Thymus (tissue), 11 donors: ENCODE data around the gene ZDHHC22. TPM values are rescaled to one million over a fixed set of nuclear protein-coding genes. Genes with fewer than 3 reads are reported as not detected.

Experiments
- DNase-seq, 9 donors: peaks; one replicate each; pipeline ENCODE4 v3.0.0-alpha.2; 2013; ENCODE audit warnings: low spot score in 9 of 9, low read depth in 6 of 9, missing footprints in 1 of 9
- H3K27ac ChIP-seq, 2 donors: one replicate each; pipeline ENCODE4 v1.5.1; 2013; ENCODE audit warnings: control low read depth in 1 of 2, low read depth in 1 of 2, low read length in 1 of 2, mild to moderate bottlenecking in 1 of 2, moderate library complexity in 1 of 2
- H3K27me3 ChIP-seq, 2 donors: one replicate each; pipeline ENCODE4 v1.5.1; 2013; ENCODE audit warnings: low read length in 1 of 2; ENCODE audit not compliant: control insufficient read depth in 2 of 2, insufficient read depth in 1 of 2
- H3K36me3 ChIP-seq, 2 donors: one replicate each; pipeline ENCODE4 v1.5.1; 2013; ENCODE audit warnings: low read length in 1 of 2, mild to moderate bottlenecking in 1 of 2, moderate library complexity in 1 of 2; ENCODE audit not compliant: control insufficient read depth in 2 of 2, insufficient read depth in 2 of 2
- H3K4me1 ChIP-seq, 2 donors: one replicate each; pipeline ENCODE4 v1.5.1; 2013; ENCODE audit warnings: low read length in 2 of 2; ENCODE audit not compliant: control insufficient read depth in 2 of 2, insufficient read depth in 2 of 2
- H3K4me3 ChIP-seq, 2 donors: one replicate each; pipeline ENCODE4 v1.5.1; 2013; ENCODE audit warnings: low read length in 2 of 2, control low read depth in 1 of 2, mild to moderate bottlenecking in 1 of 2
- H3K9me3 ChIP-seq, 2 donors: one replicate each; pipeline ENCODE4 v1.5.1; 2013; ENCODE audit warnings: low read length in 1 of 2, mild to moderate bottlenecking in 1 of 2; ENCODE audit not compliant: control insufficient read depth in 2 of 2, insufficient read depth in 1 of 2
- WGBS: extraction: QIAGEN DNeasy Blood & Tissue Kit; methylation state at CpG from one replicate; pipeline ENCODE4 v1.1.7; 2013; 5-methylcytosine and 5-hydroxymethylcytosine counted together
- polyA plus RNA-seq: library from polyadenylated mRNA; stranded (reverse); fragments of 200-250 nt; gene quantifications from one replicate; pipeline ENCODE4 v1.2.3, GENCODE V29; 2013
- total RNA-seq: library from RNA; stranded (reverse); fragments of 120-200 nt; gene quantifications from one replicate; pipeline ENCODE4 v1.2.4, GENCODE V29; 2013
- donor health status: healthy.

Gene ZDHHC22
- total and polyA plus RNA-seq, 2 donors: 0.05 TPM; not detected in 1

DNA sequence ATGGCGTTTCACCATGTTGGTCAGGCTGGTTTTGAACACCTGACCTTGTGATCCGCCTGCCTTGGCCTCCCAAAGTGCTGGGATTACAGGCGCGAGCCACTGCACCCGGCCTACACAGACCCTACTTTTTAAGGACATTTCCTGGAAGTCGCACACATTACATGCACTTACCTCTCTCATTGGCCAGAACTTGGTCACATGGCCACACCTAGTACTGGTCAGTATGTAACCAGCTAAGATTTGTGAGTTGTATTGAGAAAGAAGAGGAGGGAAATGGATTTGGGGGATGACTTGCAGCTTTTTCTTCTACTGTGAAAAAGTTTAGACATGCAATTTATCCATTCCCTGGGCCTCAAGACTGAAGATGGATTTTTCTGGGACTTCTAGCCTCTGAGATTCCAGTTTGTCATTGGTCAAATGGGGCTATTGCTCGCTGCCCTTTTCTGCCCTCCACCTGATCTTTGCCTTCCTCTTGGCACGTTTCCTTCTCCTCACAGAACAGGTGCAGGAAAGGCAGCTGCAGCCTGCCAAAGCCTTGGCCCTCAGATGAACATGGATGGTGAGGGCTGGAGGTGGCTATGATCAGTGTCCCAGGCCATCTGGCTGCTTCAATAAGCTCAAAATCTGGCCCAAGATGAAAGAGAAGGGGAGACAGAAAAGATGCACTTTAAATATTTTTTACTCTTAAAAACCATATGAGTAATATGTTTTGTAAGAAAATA, 7.1 kb upstream of the ZDHHC22 start:
- H3K4me3 ChIP-seq: no peak overlapping the region
- H3K4me1 ChIP-seq: no peaks in the 10 kb centered on the region
- H3K27me3 ChIP-seq: peaks cover 3 to 45% of the 10 kb centered on the region in 2 donors
- no peaks in the 10 kb centered on the region for H3K36me3 ChIP-seq
- H3K27ac ChIP-seq: no peak overlapping the region
- no peak for DNase-seq
- WGBS: 77% methylated on average over 8 of the region's 8 CpGs
- no peaks in the 10 kb centered on the region for H3K9me3 ChIP-seq

DNA sequence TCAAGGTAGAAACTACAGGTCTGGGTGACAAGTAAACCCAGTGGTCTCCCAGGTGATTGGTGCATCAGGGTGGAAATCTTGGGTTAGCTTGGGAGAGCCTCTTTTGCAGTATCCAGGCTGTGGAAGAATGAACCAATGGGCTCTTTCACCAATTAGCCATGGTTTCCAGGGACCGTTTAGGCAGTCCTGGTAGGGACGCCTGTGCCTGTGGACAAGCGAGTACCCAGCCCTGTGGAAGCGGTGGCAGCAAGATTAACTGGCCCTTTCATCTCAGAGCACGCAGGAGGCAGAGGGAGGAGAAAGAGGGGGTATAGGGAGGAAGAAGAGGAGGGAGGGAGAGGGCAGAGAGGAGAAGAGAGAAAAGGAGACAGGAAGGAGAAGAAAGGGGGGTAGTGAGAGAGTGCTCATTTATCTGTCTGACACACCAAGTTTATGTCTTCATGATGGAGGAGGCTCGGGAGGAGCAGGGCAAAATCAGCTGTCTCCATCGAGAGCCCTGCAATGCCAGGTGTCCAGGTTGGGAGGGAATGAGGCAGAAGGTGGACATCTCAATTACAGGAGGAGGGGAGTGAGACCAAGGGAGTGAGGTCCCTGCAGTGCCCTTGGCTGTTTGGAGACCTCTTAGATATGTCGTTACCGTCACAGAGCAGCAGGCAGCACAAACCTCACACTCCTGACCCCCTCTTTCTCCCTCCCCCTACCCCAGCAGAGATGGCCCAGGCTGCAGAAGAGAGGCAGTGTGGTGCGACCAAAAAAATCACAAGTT, 4.6 kb upstream of the ZDHHC22 start:
- no peak for DNase-seq
- no peak overlapping the region for H3K4me3 ChIP-seq
- no peaks in the 10 kb centered on the region for H3K9me3 ChIP-seq
- no peaks in the 10 kb centered on the region for H3K4me1 ChIP-seq
- no peak overlapping the region for H3K27ac ChIP-seq
- WGBS: 22% methylated on average over 10 of the region's 10 CpGs
- peaks cover 16 to 66% of the 10 kb centered on the region in 2 donors for H3K27me3 ChIP-seq
- H3K36me3 ChIP-seq: no peaks in the 10 kb centered on the region

DNA sequence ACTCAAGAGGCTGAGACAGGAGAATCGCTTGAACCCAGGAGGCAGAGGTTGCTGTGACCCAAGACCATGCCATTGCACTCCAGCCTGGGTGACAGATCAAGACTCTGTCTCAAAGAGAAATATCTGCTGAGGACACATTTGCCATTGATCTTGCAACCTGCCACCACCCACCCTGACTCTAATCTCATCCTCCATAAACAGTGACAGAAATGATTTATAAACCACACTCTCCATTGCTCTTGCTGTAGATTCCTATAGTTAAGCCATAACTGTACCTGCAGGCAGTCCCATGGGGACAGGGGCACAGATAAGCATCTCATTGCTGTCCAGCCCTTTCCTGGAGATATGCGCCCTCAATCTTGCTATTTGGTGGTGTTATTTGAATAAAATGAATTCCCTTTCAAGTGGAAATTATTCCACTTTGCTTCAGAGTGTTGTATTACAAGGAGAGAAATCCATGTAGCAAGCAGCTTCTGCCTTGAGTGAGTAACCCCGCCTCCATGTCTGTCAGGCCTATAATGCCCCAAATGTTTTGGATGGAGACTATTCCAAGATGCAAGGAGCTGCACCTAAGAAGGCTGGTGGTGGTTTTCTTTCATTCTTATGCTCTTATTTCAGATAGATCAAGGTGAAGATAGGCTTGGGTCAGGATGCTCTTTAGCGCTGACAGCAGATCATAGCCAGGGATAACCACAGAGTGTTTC, 3.0 kb upstream of the ZDHHC22 start:
- Histone ChIP-seq H3K27ac (no peak overlapping the region), H3K4me3 (no peak overlapping the region), H3K36me3 (no peaks in the 10 kb centered on the region), H3K4me1 (peaks cover 0 to 7% of the 10 kb centered on the region in 2 donors), H3K9me3 (no peaks in the 10 kb centered on the region), H3K27me3 (peaks cover 32 to 82% of the 10 kb centered on the region in 2 donors)
- WGBS: 73% methylated on average over 4 of the region's 4 CpGs
- no peak for DNase-seq

DNA sequence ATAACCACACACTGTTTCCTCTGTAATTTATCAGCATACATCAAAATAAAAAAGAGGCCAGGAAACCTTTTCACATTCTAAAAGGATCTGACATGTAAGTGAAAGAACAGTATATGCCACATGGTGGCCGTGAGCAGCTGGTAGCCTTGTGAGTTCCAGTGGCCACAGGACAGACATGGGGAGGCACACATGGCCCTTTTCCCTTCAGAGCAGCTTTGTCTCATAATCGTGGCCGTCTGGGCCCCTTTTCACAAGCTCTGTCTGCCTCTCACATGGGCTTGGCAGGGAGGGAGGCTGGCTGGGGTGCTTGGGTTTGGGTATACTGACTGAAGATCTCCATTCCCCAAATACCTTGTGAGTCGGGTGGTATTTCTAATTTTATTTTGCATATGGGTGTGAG, 1.5 kb upstream of the ZDHHC22 start:
- H3K4me1 ChIP-seq: peaks cover 0 to 7% of the 10 kb centered on the region in 2 donors
- no peak overlapping the region for H3K4me3 ChIP-seq
- no peak overlapping the region for H3K27ac ChIP-seq
- WGBS: 6% methylated on average over 4 of the region's 4 CpGs
- no peak for DNase-seq
- peaks cover 38 to 94% of the 10 kb centered on the region in 2 donors for H3K27me3 ChIP-seq
- H3K36me3 ChIP-seq: no peaks in the 10 kb centered on the region
- H3K9me3 ChIP-seq: peaks cover 0 to 5% of the 10 kb centered on the region in 2 donors

DNA sequence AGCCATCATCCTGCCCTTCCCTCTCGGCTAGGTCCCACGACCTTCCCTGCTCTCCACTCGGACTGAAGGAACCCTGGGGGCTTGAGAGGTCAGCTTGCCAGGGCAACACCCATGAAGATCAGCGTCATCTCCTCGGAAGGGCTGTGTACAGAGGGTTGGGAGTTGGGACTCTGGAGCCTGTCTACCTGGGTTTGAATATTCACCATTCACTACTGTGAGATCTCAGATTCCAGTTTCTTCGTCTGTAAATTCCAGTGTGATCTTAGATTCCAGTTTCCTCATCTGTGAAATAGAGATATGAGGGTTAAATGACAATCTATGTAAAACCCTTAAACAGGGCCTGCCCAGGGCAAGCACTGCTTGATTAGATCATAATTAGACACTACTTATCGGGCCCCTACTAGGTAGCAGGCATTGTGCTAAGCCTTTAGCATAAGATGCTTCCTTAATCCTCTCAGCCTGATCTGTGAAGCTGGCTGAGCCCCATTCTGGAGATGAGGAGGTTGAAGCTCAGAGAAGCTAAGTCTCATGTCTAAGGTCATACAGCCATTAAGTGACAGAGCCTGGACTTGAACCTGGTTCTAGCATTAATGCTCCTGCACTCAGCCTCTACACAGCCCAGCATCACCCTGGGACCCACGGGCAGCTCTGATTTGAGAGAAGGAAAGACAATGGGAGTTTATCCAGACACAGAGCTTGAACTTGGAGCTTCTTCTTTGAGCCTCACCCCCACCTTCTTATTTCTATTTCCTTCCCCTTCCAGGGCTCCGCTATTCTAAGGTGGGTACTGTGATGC, 612 bp upstream of the ZDHHC22 start:
- DNase-seq: no peak
- Histone ChIP-seq H3K27me3 (peaks cover 38 to 97% of the 10 kb centered on the region in 2 donors), H3K36me3 (no peaks in the 10 kb centered on the region), H3K27ac (no peak overlapping the region), H3K4me3 (no peak overlapping the region), H3K9me3 (peaks cover 0 to 5% of the 10 kb centered on the region in 2 donors), H3K4me1 (peaks cover 0 to 7% of the 10 kb centered on the region in 2 donors)
- whole genome bisulfite sequencing: 12% methylated on average over 9 of the region's 9 CpGs

DNA sequence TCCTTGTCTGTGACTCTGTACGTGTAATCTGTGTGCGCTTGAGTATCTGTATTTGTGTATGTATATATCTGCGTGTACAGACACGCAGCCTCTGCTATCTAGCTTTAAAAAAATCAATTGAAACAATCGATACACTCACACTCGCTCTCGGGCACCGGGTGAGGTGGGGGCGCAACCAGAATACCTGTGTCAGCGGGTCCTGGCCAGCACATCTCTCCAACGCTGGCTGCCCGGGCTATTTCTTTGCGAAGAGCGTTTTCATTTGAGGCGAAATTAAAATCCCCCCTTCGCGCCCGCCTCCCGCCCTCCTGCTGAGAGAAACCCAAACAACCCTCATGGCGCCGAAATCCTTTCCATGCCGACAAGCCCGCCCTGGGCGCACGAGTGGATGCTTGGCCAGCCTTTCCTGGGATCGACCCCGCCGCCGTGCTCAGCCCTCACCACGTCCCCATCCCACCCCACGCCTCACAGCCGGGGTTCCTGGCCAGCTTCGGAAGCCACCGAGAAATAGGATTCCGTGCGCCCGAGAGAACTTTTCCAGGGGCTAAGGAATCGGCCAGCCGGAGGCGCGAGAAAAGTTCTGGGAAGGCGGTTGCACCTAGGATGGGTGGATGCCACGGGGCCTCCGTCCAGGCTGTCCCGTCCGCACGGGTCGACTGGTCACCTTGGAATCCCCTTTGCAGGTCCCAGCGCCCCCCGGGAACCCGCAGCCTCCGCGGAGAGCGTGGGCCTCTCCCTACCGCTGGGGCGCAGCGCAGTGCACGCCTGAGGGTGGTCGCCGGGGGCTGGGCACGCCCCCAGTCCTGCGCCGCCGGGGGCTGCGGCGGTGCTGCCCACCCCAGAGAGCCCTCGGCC, 1.0 kb downstream of the ZDHHC22 start:
- no peak for DNase-seq
- peaks cover 38 to 89% of the 10 kb centered on the region in 2 donors for H3K27me3 ChIP-seq
- peaks cover 0 to 7% of the 10 kb centered on the region in 2 donors for H3K4me1 ChIP-seq
- WGBS: 3% methylated on average over 67 of the region's 67 CpGs
- peaks cover 0 to 5% of the 10 kb centered on the region in 2 donors for H3K9me3 ChIP-seq
- H3K4me3 ChIP-seq: no peak overlapping the region
- no peaks in the 10 kb centered on the region for H3K36me3 ChIP-seq
- no peak overlapping the region for H3K27ac ChIP-seq

DNA sequence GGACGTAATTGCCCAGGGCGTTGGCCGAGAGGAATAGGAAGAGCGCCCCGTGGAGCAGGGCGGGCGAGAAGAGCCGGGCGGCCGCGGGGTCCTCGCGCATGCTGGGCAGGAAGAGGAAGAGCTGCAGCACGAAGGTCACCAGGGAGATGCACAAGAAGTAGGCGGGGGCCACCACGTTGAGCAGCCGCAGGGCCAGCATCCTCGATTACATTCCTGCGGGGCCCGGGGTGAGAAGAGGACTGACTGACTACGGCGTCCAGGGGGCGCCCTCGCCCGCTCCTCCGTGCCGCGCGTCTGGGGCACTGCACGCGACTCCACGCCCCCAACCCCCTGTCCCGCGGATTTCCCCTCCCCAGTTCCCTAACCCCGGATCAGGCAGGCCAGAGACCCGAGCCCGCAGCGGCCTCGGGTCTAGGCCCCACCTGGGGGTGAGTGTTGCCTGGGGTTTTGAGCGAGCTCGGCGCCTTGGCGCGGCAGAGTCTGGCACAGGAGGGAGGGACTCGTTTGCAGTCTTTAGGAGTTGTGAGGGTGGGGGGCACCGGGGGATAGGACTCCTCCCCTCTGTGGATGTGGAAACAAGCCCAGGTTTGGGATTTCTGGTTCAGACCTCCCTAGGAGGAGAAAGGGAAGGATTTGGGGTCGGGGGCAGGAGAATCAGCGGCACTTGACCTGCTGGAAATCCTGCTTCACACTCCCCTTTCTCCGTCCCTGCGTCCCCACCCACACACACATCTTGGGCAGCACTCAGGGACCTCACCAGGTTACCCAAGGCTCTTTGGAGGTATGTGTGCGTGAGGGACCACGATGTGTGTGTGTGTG, 1.8 kb downstream of the ZDHHC22 start:
- DNase-seq: peak in 2 of 9 donors; percentile 26 to 33
- H3K27me3 ChIP-seq: peaks cover 38 to 88% of the 10 kb centered on the region in 2 donors
- no peak overlapping the region for H3K27ac ChIP-seq
- H3K9me3 ChIP-seq: peaks cover 0 to 5% of the 10 kb centered on the region in 2 donors
- no peak overlapping the region for H3K4me3 ChIP-seq
- H3K4me1 ChIP-seq: peaks cover 0 to 7% of the 10 kb centered on the region in 2 donors
- H3K36me3 ChIP-seq: no peaks in the 10 kb centered on the region
- WGBS: 3% methylated on average over 52 of the region's 52 CpGs
